ENCODE measurements around the gene UPF1.
"Not testable (repeated sequence)": the region's sequence is repeated elsewhere in the genome, so short reads cannot be mapped to it uniquely, and the experiment has no call there.

The UPF1 gene

DNA sequence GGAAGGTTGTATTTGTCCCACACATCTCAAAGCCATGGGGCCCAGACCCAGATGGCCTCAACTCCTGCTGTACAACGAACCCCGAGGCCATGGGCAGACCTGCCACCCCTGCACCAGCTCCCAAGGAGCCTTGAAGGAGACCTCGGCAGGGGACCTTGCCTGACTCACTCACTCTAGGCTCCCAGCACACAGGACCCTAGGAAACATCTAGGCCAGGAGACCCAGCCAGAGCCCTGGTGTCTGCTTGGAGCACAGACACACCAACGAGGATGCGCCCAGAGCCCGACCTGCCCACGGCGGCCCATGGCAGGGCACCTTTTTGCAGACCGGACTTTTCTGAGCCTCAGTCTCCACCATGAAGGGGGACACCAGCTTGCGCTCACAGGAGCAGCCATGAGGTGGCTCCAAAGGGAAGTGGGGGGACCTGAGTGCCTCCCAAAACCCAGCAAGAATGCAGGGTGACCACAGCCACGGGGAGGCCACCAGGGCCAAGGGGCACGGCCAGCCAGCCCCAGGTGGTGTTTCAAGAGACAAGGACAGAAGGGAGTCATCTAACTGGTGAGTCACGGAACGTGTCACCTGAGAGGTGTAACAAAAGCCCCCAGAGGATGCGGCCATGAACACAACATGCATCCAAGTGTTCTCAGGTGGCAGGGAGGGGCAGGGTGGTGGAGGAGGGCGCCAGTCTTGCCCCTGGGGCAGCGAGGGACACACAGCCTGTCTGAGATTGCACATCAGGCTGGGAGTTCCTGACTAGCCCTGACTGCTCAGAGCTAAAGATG lies 69.1 kb downstream of the UPF1 start:
- no peak for DNase-seq

- DNase-seq = no peak
Observed at GRCh38 chr19:18901491-18901890, 69.7 kb downstream of the UPF1 start.

- not testable (repeated sequence) for DNase-seq
Observed at GRCh38 chr19:18902519-18902918, 70.8 kb downstream of the UPF1 start.

DNA sequence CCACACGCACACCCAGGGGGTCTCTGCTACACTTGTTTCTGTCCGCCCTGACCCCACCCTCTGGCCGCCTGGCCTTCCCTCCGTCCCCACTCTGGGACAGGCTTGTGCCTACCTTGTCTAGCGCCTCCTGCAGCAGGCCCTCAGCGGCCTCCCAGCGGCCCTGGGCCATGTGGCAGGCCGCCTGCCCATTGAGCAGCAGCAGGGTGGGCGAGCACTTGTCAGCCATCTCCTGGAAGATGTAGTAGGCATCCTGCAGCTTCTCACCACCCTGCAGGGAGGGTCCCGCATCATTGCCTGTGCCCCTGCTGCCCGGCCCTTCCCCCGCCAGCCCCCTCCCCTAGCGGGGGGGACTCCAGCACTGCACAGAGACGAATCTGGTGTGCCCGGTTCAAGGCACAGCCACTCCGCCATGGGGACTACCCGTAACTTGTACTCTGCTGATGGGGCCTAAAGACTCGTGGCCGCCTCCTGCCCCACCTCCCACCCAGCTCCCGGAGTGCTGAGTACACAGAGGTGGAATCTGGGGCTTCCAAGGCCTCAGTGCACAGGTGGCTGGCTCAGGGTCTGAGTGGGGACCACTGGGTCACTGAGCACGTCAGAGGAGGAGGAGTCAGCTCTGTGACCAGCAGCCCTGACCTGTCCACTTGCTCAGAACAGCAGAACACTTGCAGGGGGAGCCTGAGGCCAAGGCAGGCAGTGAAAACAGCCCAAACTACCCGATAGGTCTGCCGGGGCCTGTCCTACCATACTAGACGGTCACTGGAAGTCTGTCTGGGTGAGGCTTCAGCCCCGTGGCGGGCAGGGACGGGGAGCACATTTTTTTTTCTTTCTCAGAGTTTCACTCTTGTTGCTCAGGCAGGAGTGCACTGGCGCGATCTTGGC lies 71.6 kb downstream of the UPF1 start:
- DNase-seq = no peak

- DNase-seq = no peak
Observed at GRCh38 chr19:18904334-18905057, 72.7 kb downstream of the UPF1 start.

- DNase-seq = no peak
Observed at GRCh38 chr19:18905058-18905456, 73.3 kb downstream of the UPF1 start.

DNA sequence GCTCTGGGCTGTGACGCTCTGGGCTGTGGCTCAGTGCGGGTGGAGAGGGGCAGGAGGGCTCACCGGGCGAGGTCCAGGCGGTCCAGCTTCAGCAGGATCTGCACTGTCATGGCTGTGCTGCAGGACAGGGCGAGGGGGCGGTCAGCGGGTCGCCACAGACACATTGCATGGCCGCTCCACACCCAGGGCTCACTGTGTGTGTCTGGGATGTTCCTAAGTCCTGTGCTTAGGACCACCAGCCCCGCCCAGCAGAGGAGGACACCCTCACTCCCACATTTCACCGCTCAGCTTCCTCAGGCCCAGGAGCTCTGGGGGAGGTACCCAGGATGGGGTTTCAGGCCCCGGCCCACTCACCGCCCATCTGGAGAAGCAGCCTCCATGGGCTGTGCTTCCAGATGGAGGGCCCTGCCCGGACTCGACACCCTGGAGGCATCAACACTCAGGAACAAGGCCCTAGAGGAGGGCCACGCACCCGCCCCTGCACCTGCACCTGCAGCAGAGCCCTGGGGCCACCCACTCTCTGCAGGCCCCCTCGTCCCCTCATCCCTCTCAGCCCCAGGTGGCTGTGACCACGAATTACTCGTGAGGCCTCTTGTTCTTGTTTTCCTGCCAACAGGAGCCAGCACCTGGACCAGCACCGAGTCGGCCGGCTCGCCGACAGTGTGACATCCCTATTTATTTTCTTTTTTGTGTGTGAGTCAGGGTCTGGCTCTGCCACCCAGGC lies 73.9 kb downstream of the UPF1 start:
- no peak for DNase-seq

DNA sequence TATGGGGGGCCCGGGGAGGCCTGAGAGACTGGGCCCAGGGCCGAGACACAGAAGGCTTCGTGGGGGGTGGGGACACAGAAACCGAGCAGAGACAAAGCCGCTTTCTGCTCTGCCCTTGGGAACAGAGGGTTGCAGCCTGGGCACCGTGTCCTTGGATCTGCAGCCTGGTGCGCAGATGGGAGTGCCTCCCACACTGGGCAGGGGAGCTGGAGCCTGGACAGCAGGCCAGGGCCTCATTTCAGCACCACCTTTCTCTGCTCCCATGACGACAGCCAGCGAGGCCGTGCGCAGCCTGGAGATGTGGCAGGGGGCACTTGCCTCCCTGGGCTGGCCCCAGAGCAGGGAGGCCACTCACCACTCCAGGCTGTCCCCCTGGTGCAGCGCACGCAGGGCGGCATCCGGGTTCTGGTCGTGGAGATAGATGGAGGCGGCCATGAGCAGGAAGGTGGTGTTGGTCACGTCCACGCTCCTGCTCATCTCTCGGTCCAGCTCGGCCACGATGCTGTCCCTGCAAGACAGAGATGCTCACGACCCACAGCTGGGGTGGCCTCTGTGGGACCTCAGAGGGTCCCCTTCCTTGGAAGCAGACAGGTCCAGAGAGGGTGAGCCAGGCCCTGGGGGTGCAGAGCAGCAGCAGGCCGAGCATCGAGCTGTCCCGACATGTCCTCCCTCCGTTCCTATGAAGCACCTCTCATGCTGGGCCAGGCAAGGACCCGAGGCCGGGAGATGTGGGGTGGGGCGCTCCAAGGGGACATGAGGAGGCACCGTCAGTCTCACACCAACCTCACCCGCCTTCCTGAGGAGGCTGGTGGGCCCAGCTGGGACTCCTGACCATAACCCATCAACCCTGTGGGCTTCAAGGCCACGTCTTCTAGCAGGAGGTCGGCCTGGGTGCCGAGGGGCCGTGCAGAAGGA lies 75.1 kb downstream of the UPF1 start:
- DNase-seq = no peak

DNA sequence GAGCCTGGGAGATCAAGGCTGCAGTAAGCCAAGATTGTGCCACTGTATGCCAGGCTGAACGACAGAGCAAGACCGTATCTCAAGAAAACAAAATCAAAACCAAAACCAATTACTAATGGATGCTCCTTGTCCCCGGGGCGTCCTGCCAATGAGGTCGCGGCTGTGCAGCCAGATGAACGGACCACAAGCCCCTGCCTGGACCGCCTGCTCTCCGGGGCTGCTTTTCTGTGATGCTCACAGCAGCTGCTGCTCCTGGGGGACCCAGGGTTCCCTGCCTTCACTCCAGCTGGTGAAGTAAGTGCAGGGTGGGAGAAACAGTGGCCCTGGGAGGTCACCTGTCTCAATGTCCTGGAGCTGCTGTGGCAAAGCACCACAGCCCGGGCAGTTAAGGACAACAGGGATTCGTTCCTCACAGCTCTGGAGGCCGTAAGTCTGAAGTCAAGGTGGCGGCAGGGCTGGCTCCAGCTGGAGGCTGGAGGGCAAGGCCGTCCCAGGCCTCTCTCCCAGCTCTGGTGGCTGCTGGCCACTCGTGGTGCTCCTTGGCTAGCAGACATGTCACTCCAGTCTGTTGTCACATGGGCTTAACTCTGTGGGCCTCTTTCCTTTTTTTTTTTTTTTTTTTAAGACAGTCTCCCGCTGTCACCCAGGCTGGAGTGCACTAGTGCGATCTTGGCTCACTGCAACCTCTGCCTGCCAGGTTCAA lies 77.3 kb downstream of the UPF1 start:
- DNase-seq = no peak

DNA sequence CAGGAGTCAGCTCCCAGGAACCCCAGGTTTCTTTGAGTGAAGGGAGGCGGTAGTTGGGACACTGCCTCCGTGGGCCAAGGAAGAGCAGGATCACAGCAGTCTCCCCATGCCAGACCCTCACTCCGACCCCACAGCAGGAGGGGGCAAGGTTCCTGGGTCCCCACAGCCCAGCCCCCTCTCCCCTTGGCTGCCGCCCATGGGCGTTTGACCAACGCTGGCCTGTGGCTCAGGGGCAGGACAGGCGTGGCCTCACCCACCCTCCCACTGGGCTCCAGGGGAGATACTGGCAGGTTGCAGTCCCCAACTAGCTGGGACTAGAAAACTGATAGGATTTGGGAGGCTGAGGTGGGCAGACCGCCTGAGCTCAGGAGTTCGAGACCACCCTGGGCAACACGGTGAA lies 78.3 kb downstream of the UPF1 start:
- DNase-seq = no peak

- DNase-seq = no peak
Observed at GRCh38 chr19:18910801-18911436, 79.2 kb downstream of the UPF1 start.

GRCh38 chr19:18912933-18913332 lies 81.2 kb downstream of the UPF1 start:
- DNase-seq = no peak

GRCh38 chr19:18913466-18913865 lies 81.7 kb downstream of the UPF1 start:
- DNase-seq = no peak

GRCh38 chr19:18915639-18916038 lies 83.9 kb downstream of the UPF1 start:
- DNase-seq = peak; percentile 24

DNA sequence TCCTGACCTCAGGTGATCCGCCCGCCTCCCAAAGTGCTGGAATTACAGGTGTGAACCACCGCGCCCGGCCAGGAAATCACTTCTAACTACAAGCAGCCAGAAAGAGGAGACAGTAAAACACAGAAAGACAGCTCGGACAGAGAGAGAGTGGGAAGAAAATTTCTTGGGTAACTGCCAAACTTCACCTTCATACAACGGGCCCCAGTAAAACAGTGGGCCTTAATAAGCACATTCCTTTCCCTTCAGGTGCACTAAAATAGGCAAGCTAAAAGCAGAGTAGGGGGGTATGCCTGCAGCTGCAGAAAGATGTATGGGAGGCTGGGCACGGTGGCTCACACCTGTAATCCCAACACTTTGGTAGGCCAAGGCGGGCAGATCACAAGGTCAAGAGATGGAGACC lies 85.8 kb downstream of the UPF1 start:
- not testable (repeated sequence) for DNase-seq

Data from retina (tissue), 1 donor.